GM12878 (cell line): ENCODE measurements around the gene ARFIP1. TPM values are rescaled to one million over a fixed set of nuclear protein-coding genes. Genes with fewer than 3 reads are reported as not detected.

ENCODE experiments used
- ATAC-seq: fragments of 200-7000 bp; cut with Tn5 transposase; 3 replicates; pipeline ENCODE4 v1.9.1; 2020; ENCODE audit warnings: mild to moderate bottlenecking, moderate library complexity
- BruUV-seq: library from RNA; stranded (reverse); fragments of 400-500 nt; replicated peaks from 2 replicates; lab custom pipeline; 2021; lab: Mats Ljungman, UMichigan
- CTCF ChIA-PET: fragments of 300-600 bp; sonication (Branson Sonifier 250); formaldehyde crosslinking; extraction: SDS; loops from one replicate; lab custom pipeline; 2021; ENCODE audit warnings: inconsistent platforms; lab: Yijun Ruan, JAX
- POLR2A ChIA-PET: fragments of 350-600 bp; formaldehyde crosslinking; extraction: SDS; loops from one replicate; lab custom pipeline; 2021; ENCODE audit warnings: inconsistent platforms; lab: Charles Lee
- RAD21 ChIA-PET: fragments of 300-600 bp; sonication (Branson Sonifier 250); formaldehyde crosslinking; loops from one replicate; lab custom pipeline; 2023; ENCODE audit warnings: antibody characterized with exemption; ENCODE audit not compliant: unreplicated experiment; lab: Charles Lee
- SMC1A ChIA-PET: fragments of 300-600 bp; sonication (Branson Sonifier 250); formaldehyde crosslinking; loops from one replicate; lab custom pipeline; 2023; ENCODE audit not compliant: unreplicated experiment, uncharacterized antibody; lab: Charles Lee
- DNase-seq: peaks from one replicate; pipeline ENCODE4 v3.0.0-alpha.2; 2011; ENCODE audit warnings: low read depth, low spot score
- FAIRE-seq: peaks from 3 replicates; lab custom pipeline; 2011; peaks lifted over from hg19 to GRCh38; lab: Jason Lieb, UNC
- H2AFZ ChIP-seq: 2 replicates; pipeline ENCODE4 v1.6.0; 2011; ENCODE audit warnings: low read depth, low read length, control low read depth; ENCODE audit not compliant: control insufficient read depth
- H3K27ac ChIP-seq: 2 replicates; pipeline ENCODE4 v1.5.1; 2011; ENCODE audit warnings: control low read depth; ENCODE audit not compliant: control insufficient read depth, insufficient read depth
- H3K27me3 ChIP-seq, 2 experiments: replicated peaks in 1 of 2; 2 replicates each; pipeline versions ENCODE4 v1.6.0 to v1.6.1; 2011; ENCODE audit warnings: low read length in 1 of 2; ENCODE audit not compliant: control insufficient read depth in 2 of 2, insufficient read depth in 2 of 2
- H3K36me3 ChIP-seq, 2 experiments: 2 replicates each; pipeline ENCODE4 v1.5.1; 2011; ENCODE audit warnings: low read length in 1 of 2; ENCODE audit not compliant: control insufficient read depth in 2 of 2, insufficient read depth in 2 of 2
- H3K4me1 ChIP-seq: 2 replicates; pipeline ENCODE4 v1.6.1; 2011; ENCODE audit warnings: mild to moderate bottlenecking, low read length, moderate library complexity, mixed read lengths; ENCODE audit not compliant: control insufficient read depth, insufficient read depth
- H3K4me2 ChIP-seq: 2 replicates; pipeline ENCODE4 v1.6.0; 2011; ENCODE audit warnings: control low read depth; ENCODE audit not compliant: control insufficient read depth, insufficient read depth
- H3K4me3 ChIP-seq: fragments of 200-600 bp; sonication (generic); 2 replicates; pipeline ENCODE4 v1.5.1; 2016
- H3K79me2 ChIP-seq: 2 replicates; pipeline ENCODE4 v1.6.0; 2011; ENCODE audit warnings: low read length; ENCODE audit not compliant: control insufficient read depth, insufficient read depth
- H3K9ac ChIP-seq: 2 replicates; pipeline ENCODE4 v1.8.0; 2011; ENCODE audit warnings: low read length, control low read depth, mixed read lengths; ENCODE audit not compliant: control insufficient read depth, insufficient read depth
- H3K9me3 ChIP-seq: replicated peaks from 3 replicates; pipeline ENCODE4 v1.5.1; 2011; ENCODE audit warnings: mild to moderate bottlenecking, low read length; ENCODE audit not compliant: control insufficient read depth, insufficient read depth
- H4K20me1 ChIP-seq: 2 replicates; pipeline ENCODE4 v1.6.0; 2011; ENCODE audit not compliant: control insufficient read depth, insufficient read depth
- BMI1 ChIP-seq: fragments of 450-650 bp; IDR thresholded peaks from 2 replicates; pipeline ENCODE4 v1.6.1; 2016; ENCODE audit warnings: mild to moderate bottlenecking, moderate library complexity, borderline replicate concordance
- CEBPB ChIP-seq, 2 experiments: fragments of 150-350 bp in 1 of 2; IDR thresholded peaks; 2 replicates each; pipeline ENCODE4 v1.6.1; 2012 to 2014; ENCODE audit warnings: low read depth in 2 of 2, low read length in 2 of 2, borderline replicate concordance in 1 of 2, inconsistent platforms in 1 of 2
- CHD1 ChIP-seq: IDR thresholded peaks from 2 replicates; pipeline ENCODE4 v1.6.1; 2012; ENCODE audit warnings: low read depth, low read length, improper control_type of control experiment
- EED ChIP-seq: sonication (generic); IDR thresholded peaks from 2 replicates; pipeline ENCODE4 v1.6.1; 2016; ENCODE audit warnings: antibody characterized with exemption, low read depth
- POLR2AphosphoS2 ChIP-seq: IDR thresholded peaks from 2 replicates; pipeline ENCODE4 v1.6.1; 2011; ENCODE audit warnings: low read depth, mild to moderate bottlenecking, low read length, improper control_type of control experiment, moderate library complexity
- RCOR1 ChIP-seq: conservative IDR thresholded peaks from 2 replicates; pipeline ENCODE4 v1.6.1; 2012; ENCODE audit warnings: low read depth, low read length, improper control_type of control experiment
- SIX5 ChIP-seq: IDR thresholded peaks from 2 replicates; pipeline ENCODE4 v1.6.1; 2011; ENCODE audit warnings: mild to moderate bottlenecking, low read depth, low read length, moderate library complexity; ENCODE audit not compliant: severe bottlenecking
- ZNF687 ChIP-seq: fragments of 450-650 bp; IDR thresholded peaks from 2 replicates; pipeline ENCODE4 v1.6.1; 2017; ENCODE audit warnings: mild to moderate bottlenecking, moderate library complexity
- WGBS: methylation state at CpG from one replicate; pipeline ENCODE4 v1.1.6; 2016; ENCODE audit warnings: low lambda C conversion rate; ENCODE audit not compliant: insufficient replicate concordance, insufficient coverage; ENCODE audit errors: missing lambda C conversion rate; 5-methylcytosine and 5-hydroxymethylcytosine counted together
- in situ Hi-C: fragments of 300-500 bp; cut with MboI; formaldehyde crosslinking; loops from 9 replicates; pipeline ENCODE4 v1.14.3; 2018; ENCODE audit warnings: mixed read lengths
- intact Hi-C: fragments of 100-400 bp; cut with micrococcal nuclease; formaldehyde crosslinking; loops from one replicate; pipeline ENCODE4 v1.14.2; 2022; ENCODE audit not compliant: unreplicated experiment
- polyA plus RNA-seq, 11 experiments: library from polyadenylated mRNA; depleted of rRNA in 4 of 11; unstranded in 6 of 11; stranded (reverse) in 5 of 11; fragments of >200 nt; fragmentation: Nextera tagmentation in 4 of 11; fragmentation: Illumina TruSeq in 1 of 11; extraction: Ambion mirVana in 4 of 11; extraction: Trizol in 1 of 11; gene quantifications; 1 replicate in 1 of 11; 2 replicates in 10 of 11; pipeline versions ENCODE4 v1.2.1 to v1.2.3, GENCODE V29; 2011 to 2016; ENCODE audit warnings: inconsistent platforms in 2 of 11, missing spikeins in 2 of 11, low read depth in 1 of 11
- total RNA-seq, 4 experiments: library from RNA; depleted of rRNA in 3 of 4; stranded (reverse); fragments of >200 nt in 3 of 4; fragmentation: Illumina TruSeq in 1 of 4; extraction: Trizol in 1 of 4; gene quantifications; 2 replicates each; pipeline versions ENCODE4 v1.2.1 to v1.2.3, GENCODE V29; 2013 to 2021
- TF ChIP-seq, protein P1 (sequence below): fragments of 450-650 bp; IDR thresholded peaks from 2 replicates; pipeline ENCODE4 v1.6.1; 2016; ENCODE audit warnings: mild to moderate bottlenecking, moderate library complexity, borderline replicate concordance

Gene ARFIP1
- total and polyA plus RNA-seq, 10 of the 15 experiments (the other 5 are each of a cell fraction or from before 2014, with no cell fraction given) = 9.5 to 21.7 (median 15.4) TPM

DNA sequence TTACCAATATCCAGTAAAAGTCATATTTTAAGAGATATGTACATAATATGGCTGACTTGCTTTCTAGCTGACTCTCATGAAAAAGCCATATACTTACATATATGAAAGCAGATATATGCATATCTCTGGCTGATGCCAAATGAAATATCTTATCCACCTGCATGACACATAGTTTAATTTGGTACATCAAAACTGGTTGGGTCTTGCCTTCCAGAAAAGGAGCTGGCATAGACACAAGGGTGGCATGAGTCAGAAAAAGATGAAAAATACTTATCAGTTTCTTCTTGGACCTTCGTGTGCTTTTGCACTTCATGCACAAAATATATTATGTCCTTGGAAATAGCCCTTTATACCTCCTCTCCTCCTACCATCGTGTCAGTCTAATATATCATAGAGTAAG lies 32.3 kb upstream of the ARFIP1 start:
- ChIA-PET SMC1A (no interaction called here), CTCF (no interaction called here), POLR2A (no interaction called here), RAD21 (no interaction called here)
- H4K20me1 ChIP-seq = no peaks in the 10 kb centered on the region
- H3K9me3 ChIP-seq = no peaks in the 10 kb centered on the region; the same call in 2 of the 3 replicates
- intact Hi-C loops (no loop called here), in situ Hi-C loops (no loop called here)
- ATAC-seq (no peak), FAIRE-seq (no peak), DNase-seq (no peak)
- no peak overlapping the region for H2AFZ ChIP-seq
- no peak overlapping the region for H3K27ac ChIP-seq
- BruUV-seq = no TSS peak
- H3K4me3 ChIP-seq = no peak overlapping the region
- no peaks in the 10 kb centered on the region for H3K27me3 ChIP-seq
- H3K9ac ChIP-seq = no peak overlapping the region
- TF ChIP-seq ZNF687 = no peak
- TF ChIP-seq BMI1 = no peak
- TF ChIP-seq, protein P1, sequence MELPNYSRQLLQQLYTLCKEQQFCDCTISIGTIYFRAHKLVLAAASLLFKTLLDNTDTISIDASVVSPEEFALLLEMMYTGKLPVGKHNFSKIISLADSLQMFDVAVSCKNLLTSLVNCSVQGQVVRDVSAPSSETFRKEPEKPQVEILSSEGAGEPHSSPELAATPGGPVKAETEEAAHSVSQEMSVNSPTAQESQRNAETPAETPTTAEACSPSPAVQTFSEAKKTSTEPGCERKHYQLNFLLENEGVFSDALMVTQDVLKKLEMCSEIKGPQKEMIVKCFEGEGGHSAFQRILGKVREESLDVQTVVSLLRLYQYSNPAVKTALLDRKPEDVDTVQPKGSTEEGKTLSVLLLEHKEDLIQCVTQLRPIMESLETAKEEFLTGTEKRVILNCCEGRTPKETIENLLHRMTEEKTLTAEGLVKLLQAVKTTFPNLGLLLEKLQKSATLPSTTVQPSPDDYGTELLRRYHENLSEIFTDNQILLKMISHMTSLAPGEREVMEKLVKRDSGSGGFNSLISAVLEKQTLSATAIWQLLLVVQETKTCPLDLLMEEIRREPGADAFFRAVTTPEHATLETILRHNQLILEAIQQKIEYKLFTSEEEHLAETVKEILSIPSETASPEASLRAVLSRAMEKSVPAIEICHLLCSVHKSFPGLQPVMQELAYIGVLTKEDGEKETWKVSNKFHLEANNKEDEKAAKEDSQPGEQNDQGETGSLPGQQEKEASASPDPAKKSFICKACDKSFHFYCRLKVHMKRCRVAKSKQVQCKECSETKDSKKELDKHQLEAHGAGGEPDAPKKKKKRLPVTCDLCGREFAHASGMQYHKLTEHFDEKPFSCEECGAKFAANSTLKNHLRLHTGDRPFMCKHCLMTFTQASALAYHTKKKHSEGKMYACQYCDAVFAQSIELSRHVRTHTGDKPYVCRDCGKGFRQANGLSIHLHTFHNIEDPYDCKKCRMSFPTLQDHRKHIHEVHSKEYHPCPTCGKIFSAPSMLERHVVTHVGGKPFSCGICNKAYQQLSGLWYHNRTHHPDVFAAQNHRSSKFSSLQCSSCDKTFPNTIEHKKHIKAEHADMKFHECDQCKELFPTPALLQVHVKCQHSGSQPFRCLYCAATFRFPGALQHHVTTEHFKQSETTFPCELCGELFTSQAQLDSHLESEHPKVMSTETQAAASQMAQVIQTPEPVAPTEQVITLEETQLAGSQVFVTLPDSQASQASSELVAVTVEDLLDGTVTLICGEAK = no peak
- no peak for TF ChIP-seq EED
- no peak for TF ChIP-seq CHD1
- no peak for TF ChIP-seq SIX5
- no peak for TF ChIP-seq CEBPB (IDR thresholded peaks at IDR 0.05; ENCODE audit: borderline replicate concordance in 1 of 2, low read depth in 2 of 2, low read length in 2 of 2)
- TF ChIP-seq RCOR1 = no peak
- TF ChIP-seq POLR2AphosphoS2 = no peak
- WGBS = 0% methylated on average over 2 of the region's 2 CpGs
- no peaks in the 10 kb centered on the region for H3K79me2 ChIP-seq
- no peaks in the 10 kb centered on the region for H3K36me3 ChIP-seq
- no peaks in the 10 kb centered on the region for H3K4me1 ChIP-seq
- no peak overlapping the region for H3K4me2 ChIP-seq
